Upper lobe of left lung (tissue), 4 donors: ENCODE data around the gene CNTN6.

ENCODE experiments used
- CTCF ChIP-seq, 6 experiments: fragments of 450-650 bp in 4 of 6; fragments of 200-600 bp in 2 of 6; sonication (generic) in 2 of 6; IDR thresholded peaks; one replicate each; pipeline ENCODE4 v1.5.1; 2016 to 2019; ENCODE audit warnings: antibody characterized with exemption in 6 of 6
- POLR2A ChIP-seq, 4 donors: fragments of 450-650 bp; IDR thresholded peaks; one replicate each; pipeline ENCODE4 v1.5.1; 2016 to 2017; ENCODE audit warnings: antibody characterized with exemption in 4 of 4, mild to moderate bottlenecking in 2 of 4

GRCh38 chr3:1294586-1294985, 201.8 kb downstream of the CNTN6 start:
- TF ChIP-seq CTCF (IDR thresholded peaks at IDR 0.05) (no peak), POLR2A (IDR thresholded peaks at IDR 0.05) (no peak)
